ENCODE data around the gene ARHGAP23.

Gene ARHGAP23

GRCh38 chr17:38425744-38426143, 2.5 kb upstream of the ARHGAP23 start:
- Histone ChIP-seq H3K4me3 (ENCODE audit: severe bottlenecking) (no peak overlapping the region), H3K27ac (ENCODE audit: poor library complexity, severe bottlenecking) (no peak overlapping the region), H3K36me3 (ENCODE audit: low read depth) (no peaks in the 10 kb centered on the region), H3K4me1 (ENCODE audit: insufficient read depth, poor library complexity, severe bottlenecking) (peaks cover 4% of the 10 kb centered on the region), H3K9me3 (ENCODE audit: severe bottlenecking) (no peaks in the 10 kb centered on the region), H3K27me3 (ENCODE audit: insufficient read depth, poor library complexity, severe bottlenecking) (no peaks in the 10 kb centered on the region)
- TF ChIP-seq CTCF (IDR thresholded peaks at IDR 0.05; ENCODE audit: poor library complexity, severe bottlenecking): no peak
- DNase-seq (ENCODE audit: low spot score) (no peak), ATAC-seq (ENCODE audit: low read depth) (no peak)

GRCh38 chr17:38426441-38426840, 1.8 kb upstream of the ARHGAP23 start:
- H3K9me3 ChIP-seq (ENCODE audit: severe bottlenecking): no peaks in the 10 kb centered on the region
- H3K27ac ChIP-seq (ENCODE audit: poor library complexity, severe bottlenecking): no peak overlapping the region
- no peaks in the 10 kb centered on the region for H3K27me3 ChIP-seq (ENCODE audit: insufficient read depth, poor library complexity, severe bottlenecking)
- no peak for TF ChIP-seq CTCF (IDR thresholded peaks at IDR 0.05; ENCODE audit: poor library complexity, severe bottlenecking)
- H3K4me1 ChIP-seq (ENCODE audit: insufficient read depth, poor library complexity, severe bottlenecking): peaks cover 4% of the 10 kb centered on the region
- DNase-seq (ENCODE audit: low spot score) (no peak), ATAC-seq (ENCODE audit: low read depth) (no peak)
- no peak overlapping the region for H3K4me3 ChIP-seq (ENCODE audit: severe bottlenecking)
- no peaks in the 10 kb centered on the region for H3K36me3 ChIP-seq (ENCODE audit: low read depth)

- no peak for TF ChIP-seq CTCF (IDR thresholded peaks at IDR 0.05; ENCODE audit: poor library complexity, severe bottlenecking)
- Histone ChIP-seq H3K36me3 (ENCODE audit: low read depth) (no peaks in the 10 kb centered on the region), H3K27me3 (ENCODE audit: insufficient read depth, poor library complexity, severe bottlenecking) (no peaks in the 10 kb centered on the region), H3K4me3 (ENCODE audit: severe bottlenecking) (peak overlapping the region; percentile 99), H3K4me1 (ENCODE audit: insufficient read depth, poor library complexity, severe bottlenecking) (peaks cover 4% of the 10 kb centered on the region), H3K9me3 (ENCODE audit: severe bottlenecking) (no peaks in the 10 kb centered on the region), H3K27ac (ENCODE audit: poor library complexity, severe bottlenecking) (peak overlapping the region; percentile 73)
- DNase-seq (ENCODE audit: low spot score) (no peak), ATAC-seq (ENCODE audit: low read depth) (no peak)
These were observed 909 bp upstream of the ARHGAP23 start for GRCh38 chr17:38427160-38427949.

GRCh38 chr17:38428643-38429371, 543 bp downstream of the ARHGAP23 start:
- Histone ChIP-seq H3K4me1 (ENCODE audit: insufficient read depth, poor library complexity, severe bottlenecking) (peaks cover 4% of the 10 kb centered on the region), H3K36me3 (ENCODE audit: low read depth) (no peaks in the 10 kb centered on the region), H3K27me3 (ENCODE audit: insufficient read depth, poor library complexity, severe bottlenecking) (no peaks in the 10 kb centered on the region), H3K27ac (ENCODE audit: poor library complexity, severe bottlenecking) (peak overlapping the region; percentile 73), H3K9me3 (ENCODE audit: severe bottlenecking) (no peaks in the 10 kb centered on the region), H3K4me3 (ENCODE audit: severe bottlenecking) (peak overlapping the region; percentile 99)
- ATAC-seq (ENCODE audit: low read depth) (peak; percentile 88), DNase-seq (ENCODE audit: low spot score) (no peak)
- no peak for TF ChIP-seq CTCF (IDR thresholded peaks at IDR 0.05; ENCODE audit: poor library complexity, severe bottlenecking)
